Nucleus accumbens (tissue), 56 donors: ENCODE data around the gene GTPBP1.

ENCODE experiments used
- DNase-seq, 56 donors: peaks; one replicate each; lab custom pipeline; 2025; lab: John Stamatoyannopoulos, UW

The GTPBP1 gene

GRCh38 chr22:38705235-38706100, at the start of gene GTPBP1:
GTPBP1 (plus strand) TSS chr22:38705944; CDS start chr22:38705956, 12 bp downstream.
- DNase-seq: peak; percentile 88 to 100 (median 99)

GRCh38 chr22:38656256-38657044, 49.3 kb upstream of the GTPBP1 start, which contains the start of the genes CBY1 and FAM227A:
CBY1 (plus strand) TSS chr22:38656638; CDS start chr22:38668055, 11,417 bp downstream.
FAM227A (minus strand) TSS chr22:38656392; CDS start chr22:38650168, 6,224 bp downstream.
- peak; percentile 54 to 98 (median 91) for DNase-seq

- DNase-seq: peak in 4 of 56 donors; percentile 0 to 19 (median 4)
These were observed 48.5 kb upstream of the GTPBP1 start for GRCh38 chr22:38657045-38657909.

DNA sequence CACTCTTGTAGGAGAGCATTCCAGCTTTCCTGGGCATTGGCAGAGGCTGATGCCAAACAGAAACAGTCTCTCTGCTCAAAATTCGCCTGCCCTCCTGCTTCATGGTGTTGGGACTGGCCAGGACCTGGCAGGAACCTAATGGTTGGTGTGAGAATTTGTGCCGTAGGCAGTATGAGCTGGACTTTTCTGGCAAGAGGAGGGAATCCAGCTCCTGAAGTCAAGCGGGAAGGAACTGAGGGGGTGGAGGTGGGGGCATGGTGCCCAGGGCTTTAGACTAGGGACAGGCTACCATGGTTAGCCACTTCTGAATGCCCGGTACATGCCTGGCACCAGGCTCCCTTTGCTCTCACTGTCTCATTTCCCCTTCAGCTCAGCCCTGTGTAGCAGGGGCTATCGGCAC, 30.9 kb upstream of the GTPBP1 start:
- DNase-seq: peak in 24 of 56 donors; percentile 6 to 56 (median 24)

DNA sequence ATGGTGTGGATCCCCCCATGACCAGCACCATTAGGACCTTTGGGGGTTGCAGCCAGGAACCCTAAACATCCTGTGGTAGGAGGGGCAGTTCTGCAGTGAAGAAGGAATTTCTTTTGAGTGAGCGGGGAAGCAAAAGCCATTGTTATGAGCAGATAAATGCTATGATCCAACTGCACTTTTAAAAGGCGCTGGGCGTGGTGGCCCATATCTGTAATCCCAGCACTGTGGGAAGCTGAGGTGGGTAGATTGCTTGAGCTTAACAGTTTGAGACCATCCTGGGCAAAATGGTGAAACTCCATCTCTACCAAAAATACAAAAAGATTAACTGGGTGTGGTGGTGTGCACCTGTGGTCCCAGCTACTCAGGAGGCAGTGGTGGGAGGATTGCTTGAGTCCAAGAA, 29.9 kb upstream of the GTPBP1 start:
- no peak for DNase-seq

GRCh38 chr22:38681582-38682335, 24.0 kb upstream of the GTPBP1 start, which contains the start of gene TOMM22:
TOMM22 (plus strand) TSS chr22:38681957; CDS start chr22:38681979, 22 bp downstream.
- DNase-seq: peak in 55 of 56 donors; percentile 38 to 93 (median 85)

GRCh38 chr22:38684895-38685294, 20.8 kb upstream of the GTPBP1 start:
- DNase-seq: no peak

- DNase-seq: no peak
These were observed 20.0 kb upstream of the GTPBP1 start for GRCh38 chr22:38685761-38686160.

DNA sequence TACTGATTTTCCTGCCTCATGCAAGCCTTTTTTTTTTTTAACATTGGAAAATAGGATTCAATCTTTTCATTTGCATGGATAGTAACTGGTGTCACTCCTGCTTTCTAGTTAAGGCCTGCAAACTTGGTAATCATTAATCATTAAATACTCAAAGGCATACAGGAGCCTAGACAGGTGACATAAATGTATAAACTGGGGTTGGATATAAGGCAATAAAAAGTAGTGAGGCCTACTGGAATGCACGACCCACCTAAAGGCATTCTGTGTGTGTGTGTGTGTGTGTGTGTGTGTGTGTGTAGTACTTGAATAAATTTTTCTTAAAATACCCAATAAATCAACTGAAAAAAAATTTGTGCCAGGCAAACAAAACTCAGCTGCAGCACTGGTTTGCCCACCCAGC, 16.1 kb upstream of the GTPBP1 start:
- no peak for DNase-seq

DNA sequence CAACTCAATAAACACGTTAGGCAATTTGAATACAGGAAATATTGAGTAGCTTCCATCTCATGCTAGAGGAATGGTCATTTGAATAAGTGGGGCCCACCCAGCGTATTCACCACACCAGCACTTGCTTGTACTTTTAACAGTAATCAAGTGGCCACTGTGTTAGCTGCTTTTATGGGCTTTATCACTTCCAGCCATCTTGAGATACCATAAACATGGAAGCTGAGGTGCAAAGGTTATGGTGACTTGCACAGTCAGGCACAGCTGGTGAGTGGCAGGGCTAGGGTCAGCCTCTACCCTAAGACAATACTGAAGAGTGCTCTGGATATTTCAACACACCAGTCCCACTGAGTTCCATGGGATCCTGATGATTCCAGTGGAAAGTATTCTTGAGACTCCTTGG, 11.7 kb upstream of the GTPBP1 start:
- DNase-seq: no peak

GRCh38 chr22:38694940-38695339, 10.8 kb upstream of the GTPBP1 start:
- no peak for DNase-seq

DNA sequence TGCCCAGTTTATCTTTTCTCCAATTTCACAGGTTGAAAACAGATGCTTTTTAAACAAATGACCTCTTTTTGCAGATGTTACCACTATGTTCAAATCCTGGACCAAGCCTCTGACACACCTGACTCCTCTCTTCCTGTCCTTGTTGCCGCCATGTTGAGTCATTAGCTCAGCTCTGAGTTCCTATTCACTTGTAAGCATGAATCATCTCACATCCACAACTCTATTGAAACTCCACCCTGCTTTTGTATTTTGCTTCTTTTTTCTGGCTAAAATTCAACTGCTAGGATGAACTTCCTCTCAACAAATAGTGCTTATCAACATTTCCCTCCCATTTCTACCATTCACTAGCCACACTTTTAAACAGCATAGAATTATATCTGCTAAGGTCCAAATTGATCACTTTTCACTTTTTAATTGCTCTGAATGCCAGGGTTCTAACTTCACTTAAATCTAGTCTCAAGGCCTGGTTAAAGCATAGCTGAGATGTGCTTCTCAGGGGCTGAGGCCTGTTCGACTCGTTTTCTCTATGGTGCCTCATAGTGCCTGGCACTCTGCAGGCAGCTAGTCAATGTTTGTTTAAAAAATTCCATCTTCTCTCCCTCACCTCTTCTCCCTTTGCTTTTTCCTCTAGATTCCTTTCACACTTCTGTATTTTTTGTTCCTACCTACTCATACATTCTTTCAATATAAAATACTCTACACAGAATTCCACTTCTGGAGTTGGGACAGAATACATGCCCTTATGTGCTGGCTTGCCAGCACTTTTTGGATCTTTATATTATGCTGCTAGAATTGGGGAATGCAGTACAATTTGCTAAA, 8.9 kb upstream of the GTPBP1 start:
- peak in 2 of 56 donors; percentile 15 to 27 for DNase-seq

GRCh38 chr22:38697425-38698089, 8.2 kb upstream of the GTPBP1 start:
- DNase-seq: peak in 1 of 56 donors; percentile 25

DNA sequence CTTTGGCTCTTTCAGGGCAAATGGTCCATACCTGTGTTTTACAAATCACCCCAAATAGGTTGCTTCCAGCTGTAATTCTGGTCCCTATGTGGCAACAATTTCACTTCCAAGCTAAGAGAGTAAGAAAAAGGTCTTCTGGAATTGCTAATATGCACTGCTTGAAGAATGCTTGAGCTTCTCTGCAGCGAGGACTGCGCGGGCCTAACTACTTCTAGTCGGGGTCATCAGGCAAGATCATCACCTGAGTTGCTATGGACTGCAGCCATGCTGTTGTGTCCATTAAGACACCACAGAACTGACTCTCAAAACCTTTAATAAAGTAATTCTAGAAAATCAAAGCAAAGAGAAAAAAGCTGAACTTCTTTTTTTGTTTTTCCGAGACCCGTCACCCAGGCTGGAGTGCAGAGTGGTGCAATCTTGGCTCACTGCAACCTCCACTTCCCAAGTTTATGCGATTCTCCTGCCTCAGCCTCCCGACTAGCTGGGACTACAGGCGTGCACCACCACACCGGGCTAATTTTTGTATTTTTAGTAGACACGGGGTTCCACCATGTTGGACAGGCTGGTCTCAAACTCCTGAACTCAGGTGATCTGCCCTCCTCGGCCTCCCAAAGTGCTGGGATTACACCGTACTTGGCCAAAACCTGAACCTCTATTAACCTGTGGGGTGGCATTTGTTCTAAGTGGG, 7.2 kb upstream of the GTPBP1 start:
- no peak for DNase-seq

- no peak for DNase-seq
These were observed 6.6 kb upstream of the GTPBP1 start for GRCh38 chr22:38699143-38699542.

DNA sequence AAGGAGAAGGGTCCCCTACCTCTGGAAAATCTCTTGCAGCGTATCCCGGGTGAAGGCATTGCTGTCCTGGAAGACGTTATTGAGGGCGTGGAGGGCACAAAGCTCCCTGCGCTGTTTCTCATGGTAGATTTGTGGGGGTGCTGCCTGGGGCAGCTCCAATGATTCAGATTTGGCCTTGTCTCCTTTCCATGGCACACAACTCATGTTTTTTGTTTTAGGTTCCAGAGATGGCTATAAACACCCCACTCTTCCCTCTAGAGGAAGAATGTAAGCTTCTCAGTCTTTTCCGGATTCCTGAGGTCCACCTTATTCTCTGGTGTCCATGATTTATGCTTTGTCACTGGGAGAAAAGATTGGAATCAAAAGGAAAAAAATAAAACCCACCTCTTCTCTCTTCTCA, 6.0 kb upstream of the GTPBP1 start:
- peak in 1 of 56 donors; percentile 13 for DNase-seq

- peak in 11 of 56 donors; percentile 47 to 80 (median 63) for DNase-seq
These were observed 5.4 kb upstream of the GTPBP1 start for GRCh38 chr22:38700270-38700788.
